H1 (cell line): Measurements from ENCODE around the gene ZNF81. TPM values are rescaled to one million over a fixed set of nuclear protein-coding genes. Genes with fewer than 3 reads are reported as not detected.

Source experiments
- CTCF ChIA-PET: fragments of 300-600 bp; sonication (Branson Sonifier 250); formaldehyde crosslinking; loops from one replicate; lab custom pipeline; 2021; ENCODE audit not compliant: partially characterized antibody; lab: Charles Lee
- POLR2A ChIA-PET: fragments of 300-600 bp; sonication (Branson Sonifier 250); formaldehyde crosslinking; loops from one replicate; lab custom pipeline; 2021; ENCODE audit warnings: inconsistent platforms; ENCODE audit not compliant: partially characterized antibody; lab: Charles Lee
- DNase-seq, 2 experiments: peaks; one replicate each; pipeline versions ENCODE4 v3.0.0 to v3.0.0-alpha.2; 2010 to 2022; ENCODE audit warnings: low spot score in 2 of 2, low read depth in 1 of 2, mixed read lengths in 1 of 2
- FAIRE-seq: peaks from 2 replicates; lab custom pipeline; 2011; peaks lifted over from hg19 to GRCh38; lab: Jason Lieb, UNC
- H2AFZ ChIP-seq: 2 replicates; pipeline ENCODE4 v1.8.1; 2012; ENCODE audit warnings: low read length, inconsistent platforms
- H2AK5ac ChIP-seq: 2 replicates; pipeline ENCODE4 v1.6.1; 2013; ENCODE audit warnings: low read depth, low read length
- H2BK120ac ChIP-seq: replicated peaks from 2 replicates; pipeline ENCODE3; 2013; ENCODE audit warnings: low read depth, low read length, inconsistent platforms
- H2BK12ac ChIP-seq: 2 replicates; pipeline ENCODE4 v1.6.1; 2013; ENCODE audit warnings: low read depth, low read length
- H2BK15ac ChIP-seq: 2 replicates; pipeline ENCODE4 v1.6.1; 2013; ENCODE audit warnings: low read length
- H2BK20ac ChIP-seq: 2 replicates; pipeline ENCODE4 v1.6.1; 2013; ENCODE audit warnings: low read length
- H2BK5ac ChIP-seq: 2 replicates; pipeline ENCODE4 v1.6.1; 2013; ENCODE audit warnings: low read depth, low read length
- H3K14ac ChIP-seq: 2 replicates; pipeline ENCODE4 v1.6.1; 2013; ENCODE audit warnings: inconsistent platforms; ENCODE audit not compliant: insufficient read length
- H3K18ac ChIP-seq: 2 replicates; pipeline ENCODE4 v1.6.1; 2013; ENCODE audit warnings: low read length; ENCODE audit errors: extremely low read depth
- H3K23ac ChIP-seq: 2 replicates; pipeline ENCODE4 v1.6.1; 2013; ENCODE audit warnings: inconsistent platforms; ENCODE audit not compliant: insufficient read length
- H3K23me2 ChIP-seq: 2 replicates; pipeline ENCODE4 v1.6.1; 2013; ENCODE audit warnings: low read depth, low read length
- H3K27ac ChIP-seq: 2 replicates; pipeline ENCODE4 v1.6.1; 2011; ENCODE audit warnings: low read depth, low read length, inconsistent platforms
- H3K27me3 ChIP-seq, 4 experiments: replicated peaks in 1 of 4; 1 replicate in 1 of 4; 2 replicates in 3 of 4; pipeline versions ENCODE4 v1.6.1 to v1.8.1; 2011 to 2013; ENCODE audit warnings: low read length in 3 of 4, mild to moderate bottlenecking in 3 of 4, inconsistent platforms in 2 of 4, mixed read lengths in 2 of 4, moderate library complexity in 1 of 4; ENCODE audit not compliant: control insufficient read depth in 3 of 4, insufficient read depth in 3 of 4; ENCODE audit errors: extremely low read depth in 1 of 4
- H3K36me3 ChIP-seq, 4 experiments: 2 replicates each; pipeline versions ENCODE4 v1.6.1 to v1.8.1; 2011 to 2013; ENCODE audit warnings: mild to moderate bottlenecking in 4 of 4, low read length in 3 of 4, moderate library complexity in 2 of 4, control low read depth in 1 of 4, inconsistent platforms in 1 of 4; ENCODE audit not compliant: insufficient read depth in 4 of 4, control insufficient read depth in 2 of 4
- H3K4ac ChIP-seq: replicated peaks from 2 replicates; pipeline ENCODE3; 2013; ENCODE audit warnings: low read length, low read depth, mixed read lengths, inconsistent platforms; ENCODE audit not compliant: insufficient read length
- H3K4me1 ChIP-seq, 4 experiments: replicated peaks in 1 of 4; 1 replicate in 1 of 4; 2 replicates in 3 of 4; pipeline versions ENCODE4 v1.6.1 to v1.8.1; 2011 to 2013; ENCODE audit warnings: low read length in 3 of 4, inconsistent platforms in 2 of 4, mixed read lengths in 1 of 4; ENCODE audit not compliant: insufficient read depth in 4 of 4, control insufficient read depth in 3 of 4
- H3K4me2 ChIP-seq, 2 experiments: 2 replicates each; pipeline versions ENCODE4 v1.6.1 to v1.8.1; 2011 to 2013; ENCODE audit warnings: low read depth in 2 of 2, low read length in 2 of 2, control low read depth in 1 of 2, inconsistent platforms in 1 of 2, mild to moderate bottlenecking in 1 of 2; ENCODE audit not compliant: insufficient read depth in 1 of 2
- H3K4me3 ChIP-seq, 4 experiments: fragments of 200-600, 300-600 bp in 1 of 4; sonication (generic), shearing (Covaris generic), sonication (Bioruptor Twin) in 1 of 4; 2 replicates each; pipeline versions ENCODE4 v1.5.1 to v1.8.1; 2011 to 2016; ENCODE audit warnings: low read length in 4 of 4, low read depth in 3 of 4, control low read depth in 2 of 4, inconsistent platforms in 2 of 4, mild to moderate bottlenecking in 2 of 4, mixed read lengths in 1 of 4, moderate library complexity in 1 of 4; ENCODE audit not compliant: insufficient read depth in 2 of 4; ENCODE audit errors: extremely low read depth in 1 of 4
- H3K56ac ChIP-seq: replicated peaks from 2 replicates; pipeline ENCODE3; 2013; ENCODE audit warnings: low read depth, mild to moderate bottlenecking, mixed read lengths, low read length, inconsistent platforms; ENCODE audit not compliant: insufficient read length
- H3K79me1 ChIP-seq: 2 replicates; pipeline ENCODE4 v1.6.1; 2013; ENCODE audit warnings: low read depth, low read length, control low read depth
- H3K79me2 ChIP-seq, 2 experiments: 2 replicates each; pipeline versions ENCODE4 v1.6.1 to v1.8.1; 2012 to 2013; ENCODE audit warnings: low read length in 2 of 2, mild to moderate bottlenecking in 2 of 2, inconsistent platforms in 1 of 2; ENCODE audit not compliant: insufficient read depth in 2 of 2, control insufficient read depth in 1 of 2
- H3K9ac ChIP-seq, 4 experiments: replicated peaks in 1 of 4; 1 replicate in 1 of 4; 2 replicates in 3 of 4; pipeline versions ENCODE4 v1.6.1 to v1.8.1; 2011 to 2013; ENCODE audit warnings: low read depth in 3 of 4, low read length in 3 of 4, control low read depth in 2 of 4, mild to moderate bottlenecking in 2 of 4, moderate library complexity in 2 of 4, inconsistent platforms in 1 of 4; ENCODE audit errors: extremely low read depth in 1 of 4
- H3K9me3 ChIP-seq, 2 experiments: 2 replicates each; pipeline versions ENCODE4 v1.6.1 to v1.8.1; 2012 to 2013; ENCODE audit warnings: mild to moderate bottlenecking in 2 of 2, moderate library complexity in 2 of 2, control low read depth in 1 of 2, inconsistent platforms in 1 of 2, low read depth in 1 of 2, low read length in 1 of 2, mixed read lengths in 1 of 2; ENCODE audit not compliant: insufficient read depth in 2 of 2
- H4K20me1 ChIP-seq, 2 experiments: replicated peaks in 1 of 2; 2 replicates each; pipeline versions ENCODE3 to v1.8.1; 2011 to 2013; ENCODE audit warnings: inconsistent platforms in 2 of 2, low read length in 2 of 2, mild to moderate bottlenecking in 1 of 2; ENCODE audit not compliant: insufficient read depth in 2 of 2, control insufficient read depth in 1 of 2
- H4K5ac ChIP-seq: 2 replicates; pipeline ENCODE4 v1.6.1; 2013; ENCODE audit warnings: low read length, low read depth, mixed read lengths, inconsistent platforms; ENCODE audit not compliant: insufficient read length
- H4K8ac ChIP-seq: 2 replicates; pipeline ENCODE4 v1.8.0; 2013; ENCODE audit warnings: mild to moderate bottlenecking, moderate library complexity, low read length, inconsistent platforms; ENCODE audit not compliant: insufficient read depth; ENCODE audit errors: extremely low read depth
- H4K91ac ChIP-seq: replicated peaks from 2 replicates; pipeline ENCODE3; 2013; ENCODE audit warnings: low read length, mixed read lengths, inconsistent platforms; ENCODE audit not compliant: insufficient read length
- ATF3 ChIP-seq: IDR thresholded peaks from 2 replicates; pipeline ENCODE4 v1.6.1; 2011; ENCODE audit warnings: low read depth, mild to moderate bottlenecking, low read length; ENCODE audit not compliant: insufficient read depth
- BACH1 ChIP-seq: IDR thresholded peaks from 2 replicates; pipeline ENCODE4 v1.6.1; 2012; ENCODE audit warnings: low read length, improper control_type of control experiment
- E2F6 ChIP-seq: IDR thresholded peaks from 2 replicates; pipeline ENCODE4 v1.6.1; 2012; ENCODE audit warnings: inconsistent platforms
- GABPA ChIP-seq: IDR thresholded peaks from 2 replicates; pipeline ENCODE4 v1.6.1; 2011; ENCODE audit warnings: mild to moderate bottlenecking, low read length, moderate library complexity, borderline replicate concordance; ENCODE audit not compliant: insufficient read depth
- HDAC2 ChIP-seq, 2 experiments: fragments of 300-600 bp in 1 of 2; sonication (generic) in 1 of 2; IDR thresholded peaks; 2 replicates each; pipeline ENCODE4 v1.6.1; 2011 to 2012; ENCODE audit warnings: low read depth in 2 of 2, low read length in 2 of 2, mild to moderate bottlenecking in 2 of 2, moderate library complexity in 2 of 2, borderline replicate concordance in 1 of 2, inconsistent platforms in 1 of 2
- POU5F1 ChIP-seq: IDR thresholded peaks from 2 replicates; pipeline ENCODE4 v1.6.1; 2011; ENCODE audit warnings: low read depth, mild to moderate bottlenecking, low read length, moderate library complexity
- RBBP5 ChIP-seq: IDR thresholded peaks from 2 replicates; pipeline ENCODE4 v1.7.1; 2012; ENCODE audit warnings: low read depth, mild to moderate bottlenecking, inconsistent platforms, low read length, moderate library complexity, borderline replicate concordance
- SRF ChIP-seq: IDR thresholded peaks from 2 replicates; pipeline ENCODE4 v1.6.1; 2011; ENCODE audit warnings: mild to moderate bottlenecking, low read depth, low read length, moderate library complexity
- TAF7 ChIP-seq: optimal IDR thresholded peaks from 2 replicates; pipeline ENCODE3; 2011; ENCODE audit warnings: low read depth, mild to moderate bottlenecking, inconsistent platforms, low read length, moderate library complexity, borderline replicate concordance
- TCF12 ChIP-seq: IDR thresholded peaks from 2 replicates; pipeline ENCODE4 v1.6.1; 2011; ENCODE audit warnings: low read depth, mild to moderate bottlenecking, low read length
- ZNF274 ChIP-seq: IDR thresholded peaks from 2 replicates; pipeline ENCODE4 v1.7.0; 2012; ENCODE audit warnings: low read length, borderline replicate concordance; ENCODE audit errors: extremely low read depth
- WGBS, 2 experiments: shearing (Covaris generic) in 1 of 2; methylation state at CpG; one replicate each; pipeline versions ENCODE4 v1.1.6 to v1.1.7; 2013 to 2015; ENCODE audit warnings: low lambda C conversion rate in 2 of 2, mixed read lengths in 2 of 2, inconsistent platforms in 1 of 2, low coverage in 1 of 2, missing lambda C conversion rate in 1 of 2; ENCODE audit not compliant: insufficient replicate concordance in 2 of 2, insufficient coverage in 1 of 2, insufficient read length in 1 of 2; ENCODE audit errors: extremely low coverage in 1 of 2, missing lambda C conversion rate in 1 of 2; 5-methylcytosine and 5-hydroxymethylcytosine counted together
- polyA plus RNA-seq, 7 experiments: library from polyadenylated mRNA; depleted of rRNA in 3 of 7; stranded (reverse) in 5 of 7; unstranded in 2 of 7; fragments of >200 nt in 5 of 7; fragments of 200-250 nt in 2 of 7; gene quantifications; 1 replicate in 5 of 7; 2 replicates in 1 of 7; 4 replicates in 1 of 7; pipeline versions ENCODE4 v1.2.1 to v1.2.3, GENCODE V29; 2011 to 2013; ENCODE audit warnings: missing spikeins in 2 of 7, mixed read lengths in 2 of 7
- total RNA-seq: library from RNA; stranded (reverse); fragmentation: NEBNext Ultra II Directional; extraction: Animal tissue kit (Norgen Biotek cat#: 25700); gene quantifications from 2 replicates; pipeline ENCODE4 v1.2.1, GENCODE V29; 2021

The ZNF81 gene
- total and polyA plus RNA-seq, 2 of the 8 experiments (the other 6 are each of a cell fraction or from before 2014, with no cell fraction given) = 3.4 to 10.0 TPM

GRCh38 chrX:47808904-47809788, 27.6 kb upstream of the ZNF81 start:
- no peak overlapping the region for H2BK12ac ChIP-seq
- no peak overlapping the region for H3K9ac ChIP-seq
- no peak overlapping the region for H3K18ac ChIP-seq
- H3K56ac ChIP-seq = no peak overlapping the region
- no peak for DNase-seq
- no peak overlapping the region for H2BK20ac ChIP-seq
- H3K23me2 ChIP-seq = no peaks in the 10 kb centered on the region
- H4K20me1 ChIP-seq = no peaks in the 10 kb centered on the region
- H3K23ac ChIP-seq = no peak overlapping the region
- ChIA-PET POLR2A (no interaction called here), CTCF (no interaction called here)
- no peak overlapping the region for H2AK5ac ChIP-seq
- H2BK120ac ChIP-seq = no peak overlapping the region
- no peak overlapping the region for H3K14ac ChIP-seq
- H3K9me3 ChIP-seq = no peaks in the 10 kb centered on the region
- no peak overlapping the region for H3K4me3 ChIP-seq
- H4K91ac ChIP-seq = no peak overlapping the region
- no peak overlapping the region for H2BK15ac ChIP-seq
- H3K36me3 ChIP-seq = no peaks in the 10 kb centered on the region
- no peak overlapping the region for H4K8ac ChIP-seq
- no peak overlapping the region for H3K4me2 ChIP-seq
- H3K4me1 ChIP-seq = peaks cover 0 to 7% (median 4%) of the 10 kb centered on the region in 4 experiments; a peak in 2 of 7 replicates
- H3K27me3 ChIP-seq = no peaks in the 10 kb centered on the region
- no peak overlapping the region for H4K5ac ChIP-seq
- H3K79me1 ChIP-seq = no peaks in the 10 kb centered on the region
- no peak overlapping the region for H2BK5ac ChIP-seq
- FAIRE-seq = no peak
- H3K4ac ChIP-seq = no peak overlapping the region
- H2AFZ ChIP-seq = no peak overlapping the region
- H3K27ac ChIP-seq = no peak overlapping the region
- 82% methylated on average over 7 of the region's 9 CpGs; no CpG with 5 or more reads in 1 of the 2 experiments for WGBS, 2 experiments
- H3K79me2 ChIP-seq = no peaks in the 10 kb centered on the region
- TF ChIP-seq RBBP5 (no peak), TAF7 (no peak), ATF3 (no peak), BACH1 (no peak), TCF12 (no peak), GABPA (no peak), E2F6 (no peak), POU5F1 (no peak), HDAC2 (IDR thresholded peaks at IDR 0.05; ENCODE audit: borderline replicate concordance in 1 of 2, low read depth in 2 of 2, low read length in 2 of 2) (no peak), SRF (no peak), ZNF274 (no peak)
